ENCODE measurements around the gene EPHA5. TPM values are rescaled to one million over a fixed set of nuclear protein-coding genes. Genes with fewer than 3 reads are reported as not detected.

Gene EPHA5
- polyA plus RNA-seq, 3 donors, result not detected

DNA sequence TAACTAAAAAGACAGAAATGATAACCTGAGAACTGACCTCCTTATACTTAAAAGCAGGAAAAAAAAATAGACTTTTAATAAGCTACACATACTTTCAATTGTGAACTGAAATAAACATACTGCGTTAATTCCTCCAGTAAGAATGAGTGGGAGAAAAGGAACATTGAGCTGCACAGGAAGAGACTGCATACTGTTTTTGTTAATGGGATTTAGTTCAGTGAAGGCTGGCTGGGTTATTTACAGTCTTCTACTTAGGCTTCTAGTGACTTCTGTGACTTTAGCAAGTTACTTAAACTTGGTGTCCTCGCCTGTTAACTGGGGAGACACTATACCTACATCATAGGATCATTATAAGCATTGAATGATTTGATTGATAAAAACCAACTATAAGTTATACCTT lies 213.3 kb downstream of the EPHA5 start:
- H3K4me2 ChIP-seq (replicated peaks; ENCODE audit: extremely low read depth, low read length, poor library complexity, severe bottlenecking), result no peak overlapping the region
- H3K27ac ChIP-seq (ENCODE audit: low read depth in 1 of 2, low read length in 2 of 2), result no peak overlapping the region
- Mint-ChIP-seq H3K27me3 (ENCODE audit: low read depth in 3 of 3) (no peaks in the 10 kb centered on the region), H3K4me3 (no peak overlapping the region), H3K4me1 (no peaks in the 10 kb centered on the region), H3K27ac (no peak overlapping the region), H3K9me3 (no peaks in the 10 kb centered on the region), H3K36me3 (no peaks in the 10 kb centered on the region)
- DNase-seq, result no peak
- H3K79me2 ChIP-seq (ENCODE audit: insufficient read depth, low read length), result no peaks in the 10 kb centered on the region
- no peaks in the 10 kb centered on the region for H3K36me3 ChIP-seq (replicated peaks in 1 of 2; ENCODE audit: control insufficient read depth in 1 of 2, insufficient read depth in 2 of 2, low read length in 2 of 2)
- WGBS (ENCODE audit: insufficient coverage), result no CpG with 5 or more reads among the region's 2 CpGs
- H3K9me3 ChIP-seq (replicated peaks in 1 of 2; ENCODE audit: control insufficient read depth in 1 of 2, insufficient read depth in 1 of 2, low read length in 2 of 2), result no peaks in the 10 kb centered on the region
- no peaks in the 10 kb centered on the region for H4K20me1 ChIP-seq (ENCODE audit: insufficient read depth, low read length)
- TF ChIP-seq, protein P1, sequence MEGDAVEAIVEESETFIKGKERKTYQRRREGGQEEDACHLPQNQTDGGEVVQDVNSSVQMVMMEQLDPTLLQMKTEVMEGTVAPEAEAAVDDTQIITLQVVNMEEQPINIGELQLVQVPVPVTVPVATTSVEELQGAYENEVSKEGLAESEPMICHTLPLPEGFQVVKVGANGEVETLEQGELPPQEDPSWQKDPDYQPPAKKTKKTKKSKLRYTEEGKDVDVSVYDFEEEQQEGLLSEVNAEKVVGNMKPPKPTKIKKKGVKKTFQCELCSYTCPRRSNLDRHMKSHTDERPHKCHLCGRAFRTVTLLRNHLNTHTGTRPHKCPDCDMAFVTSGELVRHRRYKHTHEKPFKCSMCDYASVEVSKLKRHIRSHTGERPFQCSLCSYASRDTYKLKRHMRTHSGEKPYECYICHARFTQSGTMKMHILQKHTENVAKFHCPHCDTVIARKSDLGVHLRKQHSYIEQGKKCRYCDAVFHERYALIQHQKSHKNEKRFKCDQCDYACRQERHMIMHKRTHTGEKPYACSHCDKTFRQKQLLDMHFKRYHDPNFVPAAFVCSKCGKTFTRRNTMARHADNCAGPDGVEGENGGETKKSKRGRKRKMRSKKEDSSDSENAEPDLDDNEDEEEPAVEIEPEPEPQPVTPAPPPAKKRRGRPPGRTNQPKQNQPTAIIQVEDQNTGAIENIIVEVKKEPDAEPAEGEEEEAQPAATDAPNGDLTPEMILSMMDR (IDR thresholded peaks at IDR 0.05), result no peak
- H2AFZ ChIP-seq (ENCODE audit: insufficient read depth, low read depth, low read length, poor library complexity, severe bottlenecking), result no peak overlapping the region
- intact Hi-C loops (cut with micrococcal nuclease), result no loop called here
- no peak overlapping the region for H3K4me3 ChIP-seq (replicated peaks in 1 of 3; ENCODE audit: low read depth in 2 of 3, low read length in 3 of 3)
- no peaks in the 10 kb centered on the region for H3K27me3 ChIP-seq (ENCODE audit: control insufficient read depth in 2 of 2, insufficient read depth in 2 of 2, low read length in 2 of 2)
- H3K9ac ChIP-seq (ENCODE audit: insufficient read depth, low read length, poor library complexity, severe bottlenecking), result no peak overlapping the region
- H3K4me1 ChIP-seq (ENCODE audit: control insufficient read depth in 1 of 2, insufficient read depth in 2 of 2, low read length in 2 of 2), result no peaks in the 10 kb centered on the region

DNA sequence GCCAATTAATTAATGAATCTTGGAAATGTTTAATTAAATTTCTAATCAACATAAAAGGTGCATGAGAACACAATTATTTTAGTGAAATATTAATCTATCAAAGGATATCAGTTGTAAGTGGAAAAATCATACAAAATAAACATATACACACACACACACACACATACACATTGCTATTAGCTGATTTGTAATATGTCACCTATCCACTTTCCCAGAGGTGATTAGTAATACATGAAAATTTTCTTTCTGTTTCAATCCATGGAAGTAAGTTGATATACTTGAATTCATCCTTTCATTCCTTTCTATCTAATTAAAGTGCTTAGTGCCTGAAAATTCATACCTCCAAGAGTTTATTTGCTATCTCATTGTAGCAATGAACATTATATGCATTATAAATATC lies 213.7 kb downstream of the EPHA5 start:
- no peaks in the 10 kb centered on the region for H3K4me1 ChIP-seq (ENCODE audit: control insufficient read depth in 1 of 2, insufficient read depth in 2 of 2, low read length in 2 of 2)
- no peaks in the 10 kb centered on the region for H3K79me2 ChIP-seq (ENCODE audit: insufficient read depth, low read length)
- Mint-ChIP-seq H3K27me3 (ENCODE audit: low read depth in 3 of 3) (no peaks in the 10 kb centered on the region), H3K9me3 (no peaks in the 10 kb centered on the region), H3K36me3 (no peaks in the 10 kb centered on the region), H3K4me1 (no peaks in the 10 kb centered on the region), H3K4me3 (no peak overlapping the region), H3K27ac (no peak overlapping the region)
- no peak overlapping the region for H2AFZ ChIP-seq (ENCODE audit: insufficient read depth, low read depth, low read length, poor library complexity, severe bottlenecking)
- TF ChIP-seq, protein P1 (IDR thresholded peaks at IDR 0.05), result no peak
- no peak overlapping the region for H3K27ac ChIP-seq (ENCODE audit: low read depth in 1 of 2, low read length in 2 of 2)
- no peak for DNase-seq
- intact Hi-C loops (cut with micrococcal nuclease), result no loop called here
- no peaks in the 10 kb centered on the region for H3K9me3 ChIP-seq (replicated peaks in 1 of 2; ENCODE audit: control insufficient read depth in 1 of 2, insufficient read depth in 1 of 2, low read length in 2 of 2)
- H3K27me3 ChIP-seq (ENCODE audit: control insufficient read depth in 2 of 2, insufficient read depth in 2 of 2, low read length in 2 of 2), result no peaks in the 10 kb centered on the region
- H3K4me2 ChIP-seq (replicated peaks; ENCODE audit: extremely low read depth, low read length, poor library complexity, severe bottlenecking), result no peak overlapping the region
- H3K9ac ChIP-seq (ENCODE audit: insufficient read depth, low read length, poor library complexity, severe bottlenecking), result no peak overlapping the region
- no peaks in the 10 kb centered on the region for H3K36me3 ChIP-seq (replicated peaks in 1 of 2; ENCODE audit: control insufficient read depth in 1 of 2, insufficient read depth in 2 of 2, low read length in 2 of 2)
- H3K4me3 ChIP-seq (replicated peaks in 1 of 3; ENCODE audit: low read depth in 2 of 3, low read length in 3 of 3), result no peak overlapping the region
- no peaks in the 10 kb centered on the region for H4K20me1 ChIP-seq (ENCODE audit: insufficient read depth, low read length)
